HG02885 (cell line): ENCODE results near the gene PFN1.
"Not testable (repeated sequence)": the region's sequence is repeated elsewhere in the genome, so short reads cannot be mapped to it uniquely, and the experiment has no call there.

Source experiments
- ATAC-seq: cut with Tn5 transposase; IDR thresholded peaks from one replicate; pipeline ENCODE4 v1.9.1; 2021; ENCODE audit warnings: mild to moderate bottlenecking; ENCODE audit not compliant: unreplicated experiment, poor library complexity

Gene PFN1

GRCh38 chr17:4931963-4932362 lies 16.4 kb downstream of the PFN1 start, which contains the start of gene GP1BA:
Gene GP1BA, plus strand, starts transcription at chr17:4932277. Its CDS starts 328 bp downstream, at chr17:4932605.
- no peak for ATAC-seq

- no peak for ATAC-seq
Measured at GRCh38 chr17:4928881-4929280, 19.4 kb downstream of the PFN1 start.

GRCh38 chr17:4926577-4927335 lies 21.6 kb downstream of the PFN1 start:
- not testable (repeated sequence) for ATAC-seq

GRCh38 chr17:4921320-4921719 lies 27.0 kb downstream of the PFN1 start:
- ATAC-seq, result no peak

GRCh38 chr17:4920351-4921048 lies 27.8 kb downstream of the PFN1 start:
- no peak for ATAC-seq

GRCh38 chr17:4919511-4920047 lies 28.8 kb downstream of the PFN1 start:
- ATAC-seq, result no peak

- not testable (repeated sequence) for ATAC-seq
Measured at GRCh38 chr17:4914551-4914950, 33.8 kb downstream of the PFN1 start.

GRCh38 chr17:4913994-4914393 lies 34.3 kb downstream of the PFN1 start:
- ATAC-seq, result no peak

- peak; percentile 49 for ATAC-seq
Measured at GRCh38 chr17:4908711-4909496, 39.4 kb downstream of the PFN1 start.

- no peak for ATAC-seq
Measured at GRCh38 chr17:4908301-4908700, 40.0 kb downstream of the PFN1 start.

- ATAC-seq, result not testable (repeated sequence)
Measured at GRCh38 chr17:4906642-4907041, 41.7 kb downstream of the PFN1 start.

- ATAC-seq, result no peak
Measured at GRCh38 chr17:4903051-4903818, 45.1 kb downstream of the PFN1 start, which contains the start of gene CHRNE. Gene CHRNE, minus strand, starts transcription at chr17:4903098. Its CDS starts 35 bp downstream, at chr17:4903063.

- no peak for ATAC-seq
Measured at GRCh38 chr17:4902540-4902939, 45.8 kb downstream of the PFN1 start.

GRCh38 chr17:4901648-4902344 lies 46.5 kb downstream of the PFN1 start:
- no peak for ATAC-seq

- ATAC-seq, result no peak
Measured at GRCh38 chr17:4901108-4901647, 47.2 kb downstream of the PFN1 start.

- ATAC-seq, result no peak
Measured at GRCh38 chr17:4900231-4901107, 47.9 kb downstream of the PFN1 start.

GRCh38 chr17:4899341-4900230 lies 48.7 kb downstream of the PFN1 start, which contains the start of gene C17orf107:
Gene C17orf107, plus strand, starts transcription at chr17:4899536. Its CDS starts 227 bp downstream, at chr17:4899763.
- peak; percentile 56 for ATAC-seq
